Measurements from ENCODE around the gene ZACN. TPM values are rescaled to one million over a fixed set of nuclear protein-coding genes. Genes with fewer than 3 reads are reported as not detected.
A peak's percentile ranks its signal among the peaks of the same experiment; 100 is the strongest.
"Not testable (repeated sequence)": the region's sequence is repeated elsewhere in the genome, so short reads cannot be mapped to it uniquely, and the experiment has no call there.

ZACN gene
- total and polyA plus RNA-seq, 2 donors from 2014 or later = 0.22 TPM; not detected in 1

- peaks cover 10 to 31% (median 27%) of the 10 kb centered on the region in 3 donors for H3K36me3 ChIP-seq (ENCODE audit: control insufficient read depth in 2 of 3, insufficient read depth in 3 of 3, low read length in 3 of 3)
- no peak for FAIRE-seq
These were observed 40.9 kb upstream of the ZACN start for GRCh38 chr17:76038050-76038449.

GRCh38 chr17:76039121-76039520 is 39.9 kb upstream of the ZACN start:
- H3K36me3 ChIP-seq (ENCODE audit: control insufficient read depth in 2 of 3, insufficient read depth in 3 of 3, low read length in 3 of 3) = peaks cover 15 to 41% (median 37%) of the 10 kb centered on the region in 3 donors
- no peak for TF ChIP-seq CTCF (IDR thresholded peaks at IDR 0.05; ENCODE audit: borderline replicate concordance, extremely low read depth, insufficient read depth)
- no peaks in the 10 kb centered on the region for H3K9me3 ChIP-seq (ENCODE audit: control insufficient read depth in 2 of 3, insufficient read depth in 1 of 3, low read length in 3 of 3)
- H3K9ac ChIP-seq (ENCODE audit: low read length in 3 of 3) = no peak overlapping the region
- H3K4me3 ChIP-seq (ENCODE audit: low read length in 3 of 3) = no peak overlapping the region
- FAIRE-seq = no peak
- peak in 1 of 5 donors; percentile 9 for DNase-seq
- peaks cover 0 to 7% (median 0%) of the 10 kb centered on the region in 3 donors for H3K4me1 ChIP-seq (ENCODE audit: control insufficient read depth in 2 of 3, insufficient read depth in 2 of 3, low read depth in 1 of 3, low read length in 3 of 3)
- no peak overlapping the region for H3K27ac ChIP-seq (ENCODE audit: low read depth in 2 of 2, low read length in 2 of 2)
- intact Hi-C loops (cut with DNase I) = no loop called here
- no peaks in the 10 kb centered on the region for H3K27me3 ChIP-seq (ENCODE audit: control insufficient read depth, insufficient read depth, low read length)

More at GRCh38 chr17:76038050-76038449, 40.9 kb upstream of the ZACN start:
- Histone ChIP-seq H3K9ac (ENCODE audit: low read length in 3 of 3) (no peak overlapping the region), H3K9me3 (ENCODE audit: control insufficient read depth in 2 of 3, insufficient read depth in 1 of 3, low read length in 3 of 3) (no peaks in the 10 kb centered on the region), H3K27me3 (ENCODE audit: control insufficient read depth, insufficient read depth, low read length) (no peaks in the 10 kb centered on the region), H3K4me3 (ENCODE audit: low read length in 3 of 3) (no peak overlapping the region), H3K27ac (ENCODE audit: low read depth in 2 of 2, low read length in 2 of 2) (no peak overlapping the region), H3K4me1 (ENCODE audit: control insufficient read depth in 2 of 3, insufficient read depth in 2 of 3, low read depth in 1 of 3, low read length in 3 of 3) (peaks cover 0 to 7% (median 0%) of the 10 kb centered on the region in 3 donors)
- no peak for TF ChIP-seq CTCF (IDR thresholded peaks at IDR 0.05; ENCODE audit: borderline replicate concordance, extremely low read depth, insufficient read depth)
- peak in 1 of 5 donors; percentile 4 for DNase-seq
- intact Hi-C loops (cut with DNase I) = no loop called here

GRCh38 chr17:76040376-76040775 is 38.6 kb upstream of the ZACN start:
- Histone ChIP-seq H3K27me3 (ENCODE audit: control insufficient read depth, insufficient read depth, low read length) (no peaks in the 10 kb centered on the region), H3K9me3 (ENCODE audit: control insufficient read depth in 2 of 3, insufficient read depth in 1 of 3, low read length in 3 of 3) (no peaks in the 10 kb centered on the region), H3K9ac (ENCODE audit: low read length in 3 of 3) (no peak overlapping the region), H3K27ac (ENCODE audit: low read depth in 2 of 2, low read length in 2 of 2) (no peak overlapping the region), H3K36me3 (ENCODE audit: control insufficient read depth in 2 of 3, insufficient read depth in 3 of 3, low read length in 3 of 3) (peaks cover 17 to 53% (median 48%) of the 10 kb centered on the region in 3 donors), H3K4me1 (ENCODE audit: control insufficient read depth in 2 of 3, insufficient read depth in 2 of 3, low read depth in 1 of 3, low read length in 3 of 3) (peaks cover 0 to 7% (median 0%) of the 10 kb centered on the region in 3 donors), H3K4me3 (ENCODE audit: low read length in 3 of 3) (no peak overlapping the region)
- no peak for TF ChIP-seq CTCF (IDR thresholded peaks at IDR 0.05; ENCODE audit: borderline replicate concordance, extremely low read depth, insufficient read depth)
- FAIRE-seq = no peak
- intact Hi-C loops (cut with DNase I) = no loop called here
- peak in 1 of 5 donors; percentile 9 for DNase-seq

GRCh38 chr17:76042868-76043267 is 36.1 kb upstream of the ZACN start:
- H3K27ac ChIP-seq (ENCODE audit: low read depth in 2 of 2, low read length in 2 of 2); H3K4me1 ChIP-seq (ENCODE audit: control insufficient read depth in 2 of 3, insufficient read depth in 2 of 3, low read depth in 1 of 3, low read length in 3 of 3); H3K27me3 ChIP-seq (ENCODE audit: control insufficient read depth, insufficient read depth, low read length); FAIRE-seq; H3K4me3 ChIP-seq (ENCODE audit: low read length in 3 of 3); H3K9me3 ChIP-seq (ENCODE audit: control insufficient read depth in 2 of 3, insufficient read depth in 1 of 3, low read length in 3 of 3); DNase-seq; intact Hi-C loops (cut with DNase I); H3K9ac ChIP-seq (ENCODE audit: low read length in 3 of 3): not testable (repeated sequence)
- H3K36me3 ChIP-seq (ENCODE audit: control insufficient read depth in 2 of 3, insufficient read depth in 3 of 3, low read length in 3 of 3) = peaks cover 23 to 68% (median 56%) of the 10 kb centered on the region in 3 donors

DNA sequence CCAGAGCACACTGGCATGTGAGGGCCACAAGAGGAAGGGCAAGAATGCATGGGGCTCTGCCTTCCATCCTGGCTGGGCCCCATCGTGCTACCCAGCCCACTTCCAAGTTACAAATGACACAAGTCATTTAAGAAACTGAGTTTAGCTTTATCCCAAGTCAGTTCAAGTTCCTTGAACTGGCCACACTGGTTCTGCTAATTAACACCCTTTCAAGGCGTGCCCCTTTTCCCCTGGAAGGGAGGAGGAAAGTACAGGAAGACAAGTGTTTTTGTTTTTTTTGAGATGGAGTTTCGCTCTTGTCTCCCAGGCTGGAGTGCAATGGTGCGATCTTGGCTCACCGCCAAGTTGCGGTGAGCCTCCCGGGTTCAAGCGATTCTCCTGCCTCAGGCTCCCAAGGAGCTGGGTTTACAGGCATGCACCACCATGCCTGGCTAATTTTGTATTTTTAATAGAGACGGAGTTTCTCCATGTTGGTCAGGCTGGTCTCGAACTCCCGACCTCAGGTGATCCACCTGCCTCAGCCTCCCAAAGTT is 34.4 kb upstream of the ZACN start:
- H3K9ac ChIP-seq (ENCODE audit: low read length in 3 of 3); intact Hi-C loops (cut with DNase I); H3K9me3 ChIP-seq (ENCODE audit: control insufficient read depth in 2 of 3, insufficient read depth in 1 of 3, low read length in 3 of 3); H3K27ac ChIP-seq (ENCODE audit: low read depth in 2 of 2, low read length in 2 of 2); H3K27me3 ChIP-seq (ENCODE audit: control insufficient read depth, insufficient read depth, low read length); H3K4me3 ChIP-seq (ENCODE audit: low read length in 3 of 3); FAIRE-seq; H3K4me1 ChIP-seq (ENCODE audit: control insufficient read depth in 2 of 3, insufficient read depth in 2 of 3, low read depth in 1 of 3, low read length in 3 of 3): not testable (repeated sequence)
- DNase-seq = peak in 1 of 5 donors; percentile 7
- peaks cover 26 to 71% (median 60%) of the 10 kb centered on the region in 3 donors for H3K36me3 ChIP-seq (ENCODE audit: control insufficient read depth in 2 of 3, insufficient read depth in 3 of 3, low read length in 3 of 3)

Data from kidney (tissue), 14 donors.